Caco-2 (cell line): Measurements from ENCODE around the gene ULK3. TPM values are rescaled to one million over a fixed set of nuclear protein-coding genes. Genes with fewer than 3 reads are reported as not detected.

Experiments used
- BruUV-seq: library from RNA; stranded (reverse); fragments of 400-500 nt; replicated peaks from 2 replicates; lab custom pipeline; 2021; lab: Mats Ljungman, UMichigan
- CTCF ChIA-PET: fragments of 300-600 bp; sonication (Branson Sonifier 250); formaldehyde crosslinking; loops from one replicate; lab custom pipeline; 2022; ENCODE audit warnings: antibody characterized with exemption; lab: Charles Lee
- POLR2A ChIA-PET: fragments of 300-600 bp; sonication (Branson Sonifier 250); formaldehyde crosslinking; loops from one replicate; lab custom pipeline; 2022; ENCODE audit warnings: antibody characterized with exemption; lab: Charles Lee
- DNase-seq, 2 experiments: peaks; one replicate each; pipeline versions ENCODE4 v3.0.0 to v3.0.0-alpha.2; 2020 to 2022
- H3K27me3 ChIP-seq: replicated peaks from 2 replicates; pipeline ENCODE4 v1.6.0; 2011; ENCODE audit warnings: low read length; ENCODE audit not compliant: control insufficient read depth, insufficient read depth
- H3K36me3 ChIP-seq: 2 replicates; pipeline ENCODE4 v1.5.1; 2011; ENCODE audit warnings: low read length; ENCODE audit not compliant: control insufficient read depth, insufficient read depth
- H3K4me1 ChIP-seq: fragments of 250-450 bp; sonication (Bioruptor Pico); 2 replicates; pipeline ENCODE4 v1.5.1; 2020; ENCODE audit warnings: mild to moderate bottlenecking
- H3K4me3 ChIP-seq: 2 replicates; pipeline ENCODE4 v1.5.1; 2011; ENCODE audit warnings: low read depth, mild to moderate bottlenecking, control low read depth, low read length
- H3K9me3 ChIP-seq: fragments of 250-450 bp; sonication (Bioruptor Pico); 2 replicates; pipeline ENCODE4 v1.5.1; 2020; ENCODE audit warnings: mild to moderate bottlenecking, moderate library complexity
- H3K27ac Mint-ChIP-seq: one replicate; pipeline ENCODE4 v1.8.0; 2022; ENCODE audit warnings: mixed read lengths; ENCODE audit not compliant: unreplicated experiment
- H3K27me3 Mint-ChIP-seq: one replicate; pipeline ENCODE4 v1.8.0; 2022; ENCODE audit warnings: mixed read lengths; ENCODE audit not compliant: insufficient read depth, unreplicated experiment
- H3K36me3 Mint-ChIP-seq: one replicate; pipeline ENCODE4 v1.8.0; 2022; ENCODE audit warnings: mild to moderate bottlenecking, mixed read lengths; ENCODE audit not compliant: insufficient read depth, unreplicated experiment
- H3K4me1 Mint-ChIP-seq: one replicate; pipeline ENCODE4 v1.8.0; 2022; ENCODE audit warnings: low read depth, mixed read lengths; ENCODE audit not compliant: unreplicated experiment
- H3K4me3 Mint-ChIP-seq: one replicate; pipeline ENCODE4 v1.8.0; 2022; ENCODE audit warnings: mild to moderate bottlenecking, moderate library complexity, mixed read lengths; ENCODE audit not compliant: unreplicated experiment
- H3K9me3 Mint-ChIP-seq: one replicate; pipeline ENCODE4 v1.8.0; 2022; ENCODE audit warnings: mixed read lengths; ENCODE audit not compliant: unreplicated experiment
- intact Hi-C: fragments of 100-400 bp; cut with micrococcal nuclease; formaldehyde crosslinking; loops from one replicate; pipeline ENCODE4 v1.10.0; 2022; ENCODE audit not compliant: unreplicated experiment
- microRNA-seq: library from miRNA; unstranded; fragments of <30 nt; microRNA quantifications from one replicate; pipeline ENCODE4 v1.2.0, GENCODE V29; 2022
- total RNA-seq: library from RNA; stranded (reverse); gene quantifications from 2 replicates; pipeline ENCODE4 v1.2.3, GENCODE V29; 2022
- TF ChIP-seq, protein P1 (sequence below), 2 experiments: fragments of 200-600 bp in 1 of 2; IDR thresholded peaks; 1 replicate in 1 of 2; 2 replicates in 1 of 2; pipeline versions ENCODE4 v1.5.1 to v1.8.0; 2011 to 2022; ENCODE audit warnings: antibody characterized with exemption in 1 of 2, control low read depth in 1 of 2, inconsistent platforms in 1 of 2, low read depth in 1 of 2, low read length in 1 of 2, mild to moderate bottlenecking in 1 of 2, moderate library complexity in 1 of 2; ENCODE audit not compliant: insufficient read depth in 1 of 2, severe bottlenecking in 1 of 2, unreplicated experiment in 1 of 2

ULK3 gene
- total RNA-seq, 1 experiment from 2014 or later = 33.4 TPM

DNA sequence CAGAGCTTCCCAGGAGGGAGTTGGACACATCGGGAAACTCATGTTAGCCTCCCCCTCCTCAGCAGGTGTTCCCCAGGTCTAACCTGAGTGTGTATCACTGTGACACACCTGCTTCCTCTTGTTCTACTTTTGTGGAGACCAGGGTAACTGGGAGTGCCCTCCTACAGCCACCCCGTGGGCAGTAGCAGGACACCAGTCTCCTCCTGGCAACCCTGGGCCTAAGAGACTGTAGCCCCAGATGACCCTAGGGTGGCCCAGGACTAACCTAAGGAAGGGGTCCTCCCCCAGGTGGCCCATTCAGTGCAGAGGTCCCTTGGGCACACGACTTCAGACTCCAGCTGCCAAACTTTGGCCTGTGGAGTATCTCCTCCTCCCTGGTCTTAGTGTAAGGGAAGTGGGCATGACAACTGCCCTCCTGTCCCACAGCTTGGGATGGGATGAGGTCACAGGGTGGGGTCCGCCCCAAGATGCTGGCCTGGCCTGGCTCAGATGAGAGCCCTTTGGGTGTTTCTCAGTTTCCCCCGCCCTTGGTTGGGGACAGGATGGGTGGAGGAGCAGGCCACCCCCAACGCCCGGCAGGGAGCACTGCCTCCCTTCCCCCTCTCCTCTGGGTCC, 56.3 kb downstream of the ULK3 start:
- Mint-ChIP-seq H3K36me3 (peaks cover 5% of the 10 kb centered on the region), H3K4me1 (peaks cover 9% of the 10 kb centered on the region), H3K27me3 (no peaks in the 10 kb centered on the region), H3K27ac (no peak overlapping the region), H3K9me3 (no peaks in the 10 kb centered on the region), H3K4me3 (no peak overlapping the region)
- no peak for DNase-seq
- intact Hi-C loops = no loop called here
- BruUV-seq = no TSS peak
- Histone ChIP-seq H3K27me3 (no peaks in the 10 kb centered on the region), H3K4me3 (no peak overlapping the region), H3K9me3 (no peaks in the 10 kb centered on the region), H3K36me3 (no peaks in the 10 kb centered on the region; the same call in 1 of the 2 replicates), H3K4me1 (peaks cover 30% of the 10 kb centered on the region)
- ChIA-PET CTCF (no interaction called here), POLR2A (no interaction called here)
- TF ChIP-seq, protein P1, sequence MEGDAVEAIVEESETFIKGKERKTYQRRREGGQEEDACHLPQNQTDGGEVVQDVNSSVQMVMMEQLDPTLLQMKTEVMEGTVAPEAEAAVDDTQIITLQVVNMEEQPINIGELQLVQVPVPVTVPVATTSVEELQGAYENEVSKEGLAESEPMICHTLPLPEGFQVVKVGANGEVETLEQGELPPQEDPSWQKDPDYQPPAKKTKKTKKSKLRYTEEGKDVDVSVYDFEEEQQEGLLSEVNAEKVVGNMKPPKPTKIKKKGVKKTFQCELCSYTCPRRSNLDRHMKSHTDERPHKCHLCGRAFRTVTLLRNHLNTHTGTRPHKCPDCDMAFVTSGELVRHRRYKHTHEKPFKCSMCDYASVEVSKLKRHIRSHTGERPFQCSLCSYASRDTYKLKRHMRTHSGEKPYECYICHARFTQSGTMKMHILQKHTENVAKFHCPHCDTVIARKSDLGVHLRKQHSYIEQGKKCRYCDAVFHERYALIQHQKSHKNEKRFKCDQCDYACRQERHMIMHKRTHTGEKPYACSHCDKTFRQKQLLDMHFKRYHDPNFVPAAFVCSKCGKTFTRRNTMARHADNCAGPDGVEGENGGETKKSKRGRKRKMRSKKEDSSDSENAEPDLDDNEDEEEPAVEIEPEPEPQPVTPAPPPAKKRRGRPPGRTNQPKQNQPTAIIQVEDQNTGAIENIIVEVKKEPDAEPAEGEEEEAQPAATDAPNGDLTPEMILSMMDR (IDR thresholded peaks at IDR 0.05; ENCODE audit: insufficient read depth in 1 of 2, low read depth in 1 of 2, low read length in 1 of 2, severe bottlenecking in 1 of 2, unreplicated experiment in 1 of 2) = no peak

Small RNAs within 50 kb of the gene (microRNA-seq; reads per million reads assigned to microRNA genes)
- gene MIR4513 = not detected
- not detected for gene MIR6882

Other genes with a start within 250 kb of the ULK3 start
- gene CLK3, start 227.3 kb downstream of the ULK3 start, total RNA-seq = 49.4 and 54.5 TPM in 2 replicates
- 50.9 and 62.0 TPM in 2 replicates for gene EDC3, start 147.1 kb downstream of the ULK3 start, total RNA-seq
- gene CYP1A1, start 117.6 kb downstream of the ULK3 start, total RNA-seq = 55.5 and 73.8 TPM in 2 replicates
- gene CYP1A2, start 94.3 kb downstream of the ULK3 start, total RNA-seq = not detected in 2 replicates
- 62.7 and 62.8 TPM in 2 replicates for gene CSK, start 61.1 kb downstream of the ULK3 start, total RNA-seq
- not detected in 2 replicates for gene LMAN1L, start 30.3 kb downstream of the ULK3 start, total RNA-seq
- not detected in 2 replicates for gene CPLX3, start 16.5 kb downstream of the ULK3 start, total RNA-seq
- 97.4 and 98.5 TPM in 2 replicates for gene SCAMP2, start 30.2 kb upstream of the ULK3 start, total RNA-seq
- 29.1 and 32.0 TPM in 2 replicates for gene MPI, start 46.9 kb upstream of the ULK3 start, total RNA-seq
- 73.7 and 75.4 TPM in 2 replicates for gene FAM219B, start 63.7 kb upstream of the ULK3 start, total RNA-seq
- 306 and 318 TPM in 2 replicates for gene COX5A, start 94.9 kb upstream of the ULK3 start, total RNA-seq
- gene RPP25, start 113.6 kb upstream of the ULK3 start, total RNA-seq = 30.1 and 35.3 TPM in 2 replicates
- 9.2 and 11.8 TPM in 2 replicates for gene SCAMP5, start 152.4 kb upstream of the ULK3 start, total RNA-seq
- 14.7 and 18.1 TPM in 2 replicates for gene PPCDC, start 180.4 kb upstream of the ULK3 start, total RNA-seq